Hepatocyte (in vitro differentiated cells): Measurements from ENCODE around the gene CGB1. TPM values are rescaled to one million over a fixed set of nuclear protein-coding genes. Genes with fewer than 3 reads are reported as not detected.
"Not testable (repeated sequence)": the region's sequence is repeated elsewhere in the genome, so short reads cannot be mapped to it uniquely, and the experiment has no call there.

Source experiments
- DNase-seq: peaks from one replicate; pipeline ENCODE4 v3.0.0-alpha.2; 2016; ENCODE audit warnings: low spot score
- H2AFZ ChIP-seq: fragments of 200-600 bp; sonication (generic); 2 replicates; pipeline ENCODE4 v1.6.0; 2016; ENCODE audit warnings: antibody characterized with exemption, mild to moderate bottlenecking
- H3K27ac ChIP-seq: fragments of 200-600 bp; sonication (generic); 2 replicates; pipeline ENCODE4 v1.5.1; 2016; ENCODE audit warnings: mild to moderate bottlenecking
- H3K27me3 ChIP-seq: fragments of 200-600 bp; sonication (generic); 2 replicates; pipeline ENCODE4 v1.6.1; 2016
- H3K36me3 ChIP-seq: fragments of 200-600 bp; sonication (generic); replicated peaks from 2 replicates; pipeline ENCODE4 v1.5.1; 2016; ENCODE audit warnings: low read depth; ENCODE audit not compliant: insufficient read depth
- H3K4me1 ChIP-seq: fragments of 200-600 bp; sonication (generic); 2 replicates; pipeline ENCODE4 v1.5.1; 2016; ENCODE audit warnings: mild to moderate bottlenecking, moderate library complexity; ENCODE audit not compliant: insufficient read depth
- H3K4me2 ChIP-seq: fragments of 200-600 bp; sonication (generic); 2 replicates; pipeline ENCODE4 v1.6.0; 2016
- H3K4me3 ChIP-seq: fragments of 200-600 bp; sonication (generic); 2 replicates; pipeline ENCODE4 v1.5.1; 2016; ENCODE audit warnings: mild to moderate bottlenecking
- H3K79me2 ChIP-seq: fragments of 200-600 bp; sonication (generic); 2 replicates; pipeline ENCODE4 v1.6.0; 2017; ENCODE audit warnings: mild to moderate bottlenecking
- H3K9me2 ChIP-seq: fragments of 200-600 bp; sonication (generic); replicated peaks from 2 replicates; pipeline ENCODE4 v1.6.0; 2017; ENCODE audit warnings: mild to moderate bottlenecking; ENCODE audit not compliant: insufficient read depth
- H3K9me3 ChIP-seq: fragments of 200-600 bp; sonication (generic); 2 replicates; pipeline ENCODE4 v1.5.1; 2016; ENCODE audit warnings: low read depth, mild to moderate bottlenecking
- H4K20me1 ChIP-seq: fragments of 200-600 bp; sonication (generic); 2 replicates; pipeline ENCODE4 v1.6.0; 2016; ENCODE audit warnings: mild to moderate bottlenecking; ENCODE audit not compliant: insufficient read depth, poor library complexity, severe bottlenecking
- CTCF ChIP-seq: fragments of 200-600 bp; sonication (generic); IDR thresholded peaks from 2 replicates; pipeline ENCODE4 v1.5.1; 2016; ENCODE audit warnings: antibody characterized with exemption, mild to moderate bottlenecking; ENCODE audit not compliant: poor library complexity
- EZH2 ChIP-seq: fragments of 200-600 bp; sonication (generic); IDR thresholded peaks from 2 replicates; pipeline ENCODE4 v1.6.1; 2016; ENCODE audit warnings: antibody characterized with exemption, mild to moderate bottlenecking, borderline replicate concordance
- EZH2phosphoT487 ChIP-seq: fragments of 200-600 bp; sonication (generic); IDR thresholded peaks from one replicate; pipeline ENCODE4 v1.6.1; 2018; ENCODE audit warnings: antibody characterized with exemption, mild to moderate bottlenecking, low read depth, moderate library complexity; ENCODE audit not compliant: unreplicated experiment, severe bottlenecking
- WGBS: methylation state at CpG from one replicate; pipeline ENCODE4 v1.1.6; 2016; ENCODE audit warnings: low lambda C conversion rate; ENCODE audit errors: missing lambda C conversion rate; 5-methylcytosine and 5-hydroxymethylcytosine counted together
- polyA plus RNA-seq: library from polyadenylated mRNA; unstranded; fragments of >200 nt; fragmentation: Nextera tagmentation; extraction: Ambion mirVana; gene quantifications from 2 replicates; pipeline ENCODE4 v1.2.1, GENCODE V29; 2016
- total RNA-seq: library from RNA; depleted of rRNA; stranded (reverse); fragments of >200 nt; gene quantifications from 2 replicates; pipeline ENCODE4 v1.2.3, GENCODE V29; 2014

Gene CGB1
- total RNA-seq (not detected in 2 replicates), polyA plus RNA-seq (0.52 TPM in 1 of 2 replicates, not detected in the other)

GRCh38 chr19:49036815-49037214 lies at the start of gene CGB1:
CGB1 (minus strand) TSS chr19:49036895; CDS start chr19:49036711, 184 bp downstream.
- not testable (repeated sequence) for H3K36me3 ChIP-seq
- 72% methylated on average over 18 of the region's 18 CpGs for WGBS

GRCh38 chr19:49086296-49086695 lies 49.6 kb upstream of the CGB1 start:
- Histone ChIP-seq H3K27ac (no peak overlapping the region), H4K20me1 (peaks cover 49% of the 10 kb centered on the region), H3K79me2 (peaks cover 58% of the 10 kb centered on the region), H3K4me3 (peak overlapping the region; percentile 86), H3K36me3 (no peaks in the 10 kb centered on the region), H3K9me3 (no peaks in the 10 kb centered on the region), H3K4me1 (peaks cover 18% of the 10 kb centered on the region), H2AFZ (no peak overlapping the region), H3K9me2 (no peaks in the 10 kb centered on the region), H3K27me3 (no peaks in the 10 kb centered on the region), H3K4me2 (peak overlapping the region; percentile 92)
- no peak for DNase-seq
- TF ChIP-seq CTCF: no peak
- no peak for TF ChIP-seq EZH2phosphoT487
- TF ChIP-seq EZH2: no peak
- WGBS: 68% methylated on average over 11 of the region's 11 CpGs

More at GRCh38 chr19:49036815-49037214, at the start of gene CGB1:
- not testable (repeated sequence) for DNase-seq, H3K27me3 ChIP-seq, H3K79me2 ChIP-seq, H3K9me3 ChIP-seq, H3K4me2 ChIP-seq, H4K20me1 ChIP-seq, H2AFZ ChIP-seq, H3K4me1 ChIP-seq, H3K27ac ChIP-seq, H3K4me3 ChIP-seq, H3K9me2 ChIP-seq
- TF ChIP-seq CTCF: peak; percentile 15

GRCh38 chr19:49085868-49086232 lies 49.2 kb upstream of the CGB1 start:
- Histone ChIP-seq H3K27ac (peak overlapping the region; percentile 95), H4K20me1 (peaks cover 49% of the 10 kb centered on the region), H3K27me3 (no peaks in the 10 kb centered on the region), H3K4me3 (peak overlapping the region; percentile 86), H3K79me2 (peaks cover 54% of the 10 kb centered on the region), H3K36me3 (no peaks in the 10 kb centered on the region), H3K4me1 (peaks cover 18% of the 10 kb centered on the region), H3K9me2 (no peaks in the 10 kb centered on the region), H2AFZ (peak overlapping the region; percentile 79), H3K4me2 (peak overlapping the region; percentile 92), H3K9me3 (no peaks in the 10 kb centered on the region)
- DNase-seq: no peak
- WGBS: 3% methylated on average over 14 of the region's 14 CpGs
- TF ChIP-seq CTCF: no peak
- no peak for TF ChIP-seq EZH2
- no peak for TF ChIP-seq EZH2phosphoT487
